ENCODE data around the gene RYR2. TPM values are rescaled to one million over a fixed set of nuclear protein-coding genes. Genes with fewer than 3 reads are reported as not detected.

The RYR2 gene
- total RNA-seq, 3 donors from 2014 or later = 0.35 to 5.9 (median 0.94) TPM

DNA sequence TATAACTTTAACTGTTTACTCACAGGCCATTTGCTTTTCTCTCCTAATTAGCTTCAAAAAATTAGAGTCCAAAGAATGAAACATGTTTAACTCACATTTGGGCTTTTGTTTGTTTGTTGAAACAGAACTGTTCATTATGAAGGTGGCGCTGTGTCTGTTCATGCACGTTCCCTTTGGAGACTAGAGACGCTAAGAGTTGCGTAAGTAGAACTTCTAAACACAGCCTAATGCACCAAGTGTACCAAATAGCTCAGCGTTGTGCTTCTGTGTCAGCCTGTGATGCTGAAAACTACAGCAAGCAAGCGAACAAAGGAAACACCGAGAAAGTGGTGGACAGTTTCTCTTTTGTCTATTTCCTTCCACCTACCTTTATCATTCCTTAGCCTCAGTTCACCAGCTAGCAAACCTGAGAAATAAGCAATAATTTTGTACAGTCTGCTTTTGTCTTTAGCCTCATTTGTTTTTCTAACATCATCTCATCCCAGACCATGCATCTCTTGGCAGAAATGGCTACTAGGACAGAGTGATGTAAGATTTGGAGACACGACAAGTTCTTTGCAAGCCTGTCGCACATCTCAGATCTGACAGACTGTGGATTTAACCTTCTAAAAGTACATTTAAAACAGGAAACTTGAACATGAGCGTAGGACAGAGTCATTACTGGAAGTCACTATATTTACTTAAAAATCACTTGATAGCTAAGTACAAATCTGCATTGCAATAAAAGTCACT, 375.1 kb downstream of the RYR2 start:
- no peak for ATAC-seq
- no peaks in the 10 kb centered on the region for H3K36me3 ChIP-seq (ENCODE audit: low read depth)
- no peak for DNase-seq
- intact Hi-C loops (cut with DNase I, micrococcal nuclease) = no loop called here
- TF ChIP-seq, protein P1, sequence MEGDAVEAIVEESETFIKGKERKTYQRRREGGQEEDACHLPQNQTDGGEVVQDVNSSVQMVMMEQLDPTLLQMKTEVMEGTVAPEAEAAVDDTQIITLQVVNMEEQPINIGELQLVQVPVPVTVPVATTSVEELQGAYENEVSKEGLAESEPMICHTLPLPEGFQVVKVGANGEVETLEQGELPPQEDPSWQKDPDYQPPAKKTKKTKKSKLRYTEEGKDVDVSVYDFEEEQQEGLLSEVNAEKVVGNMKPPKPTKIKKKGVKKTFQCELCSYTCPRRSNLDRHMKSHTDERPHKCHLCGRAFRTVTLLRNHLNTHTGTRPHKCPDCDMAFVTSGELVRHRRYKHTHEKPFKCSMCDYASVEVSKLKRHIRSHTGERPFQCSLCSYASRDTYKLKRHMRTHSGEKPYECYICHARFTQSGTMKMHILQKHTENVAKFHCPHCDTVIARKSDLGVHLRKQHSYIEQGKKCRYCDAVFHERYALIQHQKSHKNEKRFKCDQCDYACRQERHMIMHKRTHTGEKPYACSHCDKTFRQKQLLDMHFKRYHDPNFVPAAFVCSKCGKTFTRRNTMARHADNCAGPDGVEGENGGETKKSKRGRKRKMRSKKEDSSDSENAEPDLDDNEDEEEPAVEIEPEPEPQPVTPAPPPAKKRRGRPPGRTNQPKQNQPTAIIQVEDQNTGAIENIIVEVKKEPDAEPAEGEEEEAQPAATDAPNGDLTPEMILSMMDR (IDR thresholded peaks at IDR 0.05) = no peak
- no peaks in the 10 kb centered on the region for H3K4me1 ChIP-seq (ENCODE audit: low read depth)
- H3K4me3 ChIP-seq = no peak overlapping the region
- H3K9me3 ChIP-seq = no peaks in the 10 kb centered on the region

DNA sequence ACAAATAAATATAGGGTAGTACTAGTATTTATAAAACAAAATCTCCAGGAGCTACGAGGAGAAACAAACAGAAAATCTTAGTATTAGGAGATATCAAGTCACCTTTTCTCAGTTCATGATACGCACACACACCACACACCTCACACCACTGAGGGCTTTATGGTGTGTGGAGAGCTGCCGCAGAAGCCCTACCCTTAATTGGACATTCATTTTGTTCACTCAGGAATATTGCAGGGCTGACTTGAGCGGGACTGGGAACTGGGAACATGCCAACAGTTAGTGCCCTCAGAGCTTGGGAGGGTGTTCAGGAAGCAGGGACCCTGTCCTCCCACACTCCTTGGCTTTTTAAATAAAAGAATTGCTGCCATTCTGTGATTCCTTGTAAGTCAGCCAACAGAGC, 386.8 kb downstream of the RYR2 start:
- Histone ChIP-seq H3K4me3 (no peak overlapping the region), H3K9me3 (no peaks in the 10 kb centered on the region), H3K4me1 (ENCODE audit: low read depth) (no peaks in the 10 kb centered on the region), H3K36me3 (ENCODE audit: low read depth) (no peaks in the 10 kb centered on the region)
- intact Hi-C loops (cut with DNase I, micrococcal nuclease) = no loop called here
- TF ChIP-seq, protein P1 (IDR thresholded peaks at IDR 0.05) = no peak
- ATAC-seq (no peak), DNase-seq (no peak)

DNA sequence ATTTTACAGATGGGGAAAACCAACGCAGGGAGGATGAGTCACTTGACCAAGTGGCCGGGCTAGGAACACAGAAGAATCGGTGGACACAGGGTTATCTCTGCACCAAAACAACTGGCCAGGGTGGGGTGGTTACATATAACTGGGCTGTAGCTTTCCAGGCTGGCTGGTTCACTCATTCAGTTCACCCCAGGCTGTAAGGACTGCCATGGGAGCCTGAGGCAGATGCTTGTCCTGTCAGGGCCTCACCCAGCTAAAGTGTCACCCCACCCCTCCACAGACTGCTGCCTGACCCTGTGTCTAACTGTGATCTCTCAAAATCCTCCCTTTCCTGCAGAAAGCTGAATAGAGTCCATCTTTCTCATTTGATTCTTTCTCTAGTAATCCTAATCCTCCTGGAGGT, 387.3 kb downstream of the RYR2 start:
- intact Hi-C loops (cut with DNase I, micrococcal nuclease) = no loop called here
- Histone ChIP-seq H3K36me3 (ENCODE audit: low read depth) (no peaks in the 10 kb centered on the region), H3K4me1 (ENCODE audit: low read depth) (no peaks in the 10 kb centered on the region), H3K4me3 (no peak overlapping the region), H3K9me3 (no peaks in the 10 kb centered on the region)
- TF ChIP-seq, protein P1 (IDR thresholded peaks at IDR 0.05) = no peak
- ATAC-seq (no peak), DNase-seq (no peak)

DNA sequence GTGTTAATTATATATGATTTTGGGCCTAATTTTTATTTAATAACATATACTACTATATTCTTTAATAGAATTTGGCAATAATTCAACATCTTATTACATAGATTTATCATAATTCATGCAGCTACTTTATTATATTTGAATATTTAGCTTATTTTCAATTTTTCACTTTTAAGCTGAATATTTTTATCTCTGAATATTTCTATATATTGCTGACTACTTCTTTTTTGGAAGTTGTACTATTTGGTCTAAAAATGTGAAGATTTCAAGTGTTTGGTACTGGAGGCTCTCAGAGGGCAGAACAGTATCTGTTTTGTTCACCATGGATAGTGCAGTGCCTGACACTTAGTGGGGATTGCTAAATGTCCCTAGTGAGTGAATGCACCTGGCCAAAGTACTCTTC, 389.5 kb downstream of the RYR2 start:
- TF ChIP-seq, protein P1 (IDR thresholded peaks at IDR 0.05) = no peak
- intact Hi-C loops (cut with DNase I, micrococcal nuclease) = no loop called here
- ATAC-seq = no peak
- Histone ChIP-seq H3K9me3 (no peaks in the 10 kb centered on the region), H3K4me1 (ENCODE audit: low read depth) (no peaks in the 10 kb centered on the region), H3K4me3 (no peak overlapping the region), H3K36me3 (ENCODE audit: low read depth) (no peaks in the 10 kb centered on the region)
- no peak for DNase-seq

DNA sequence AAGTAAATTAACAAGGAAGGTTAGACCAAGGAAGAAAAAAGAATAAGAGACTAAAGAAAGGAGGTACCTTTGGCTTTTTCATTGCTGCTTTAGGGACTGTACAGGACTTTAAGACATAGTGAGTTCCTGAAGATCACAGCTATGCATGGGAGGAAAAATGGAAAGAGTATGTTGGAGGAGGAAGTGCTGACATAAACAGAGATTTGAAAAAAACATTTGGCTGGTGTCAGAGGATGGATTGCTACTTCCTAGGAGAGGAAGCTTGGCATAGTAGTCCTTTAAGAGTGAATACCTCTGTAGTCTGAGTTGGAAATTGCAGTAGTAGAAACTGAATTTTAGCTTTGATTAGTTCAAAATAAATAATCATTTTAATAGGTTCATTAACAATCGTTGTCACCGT, 398.4 kb downstream of the RYR2 start:
- ATAC-seq (no peak), DNase-seq (no peak)
- no peaks in the 10 kb centered on the region for H3K9me3 ChIP-seq
- no peaks in the 10 kb centered on the region for H3K4me1 ChIP-seq (ENCODE audit: low read depth)
- H3K36me3 ChIP-seq (ENCODE audit: low read depth) = no peaks in the 10 kb centered on the region
- TF ChIP-seq, protein P1 (IDR thresholded peaks at IDR 0.05) = no peak
- intact Hi-C loops (cut with DNase I, micrococcal nuclease) = no loop called here
- no peak overlapping the region for H3K4me3 ChIP-seq
